ENCODE results near the gene UST. TPM values are rescaled to one million over a fixed set of nuclear protein-coding genes. Genes with fewer than 3 reads are reported as not detected.

The UST gene
- polyA plus RNA-seq, 1 donor from 2014 or later, result 7.5 TPM

- no peak overlapping the region for H3K27ac ChIP-seq (ENCODE audit: low read length)
- H3K9me2 ChIP-seq (ENCODE audit: insufficient read depth, low read length), result no peaks in the 10 kb centered on the region
- no peak overlapping the region for H3K9ac ChIP-seq (ENCODE audit: low read length)
- no peaks in the 10 kb centered on the region for H3K79me2 ChIP-seq (replicated peaks; ENCODE audit: insufficient read depth, low read length)
- H3K4me3 ChIP-seq (ENCODE audit: low read length), result no peak overlapping the region
- H3K36me3 ChIP-seq (ENCODE audit: insufficient read depth, low read length), result no peaks in the 10 kb centered on the region
- H3F3A ChIP-seq (ENCODE audit: insufficient read depth, low read length, poor library complexity, severe bottlenecking), result no peaks in the 10 kb centered on the region
- no peak overlapping the region for H2AFZ ChIP-seq (ENCODE audit: low read depth, low read length)
- no peaks in the 10 kb centered on the region for H3K27me3 ChIP-seq (ENCODE audit: insufficient read depth, low read depth, low read length)
- no peaks in the 10 kb centered on the region for H4K20me1 ChIP-seq (ENCODE audit: insufficient read depth)
- no peaks in the 10 kb centered on the region for H3K9me3 ChIP-seq (ENCODE audit: low read length)
- H3K4me2 ChIP-seq (ENCODE audit: low read length), result no peak overlapping the region
- TF ChIP-seq RAD21 (conservative IDR thresholded peaks at IDR 0.05), result no peak
- TF ChIP-seq TAF1 (IDR thresholded peaks at IDR 0.05; ENCODE audit: low read depth), result no peak
- TF ChIP-seq CTCF (IDR thresholded peaks at IDR 0.05; ENCODE audit: poor library complexity, severe bottlenecking), result no peak
- TF ChIP-seq, protein P1, sequence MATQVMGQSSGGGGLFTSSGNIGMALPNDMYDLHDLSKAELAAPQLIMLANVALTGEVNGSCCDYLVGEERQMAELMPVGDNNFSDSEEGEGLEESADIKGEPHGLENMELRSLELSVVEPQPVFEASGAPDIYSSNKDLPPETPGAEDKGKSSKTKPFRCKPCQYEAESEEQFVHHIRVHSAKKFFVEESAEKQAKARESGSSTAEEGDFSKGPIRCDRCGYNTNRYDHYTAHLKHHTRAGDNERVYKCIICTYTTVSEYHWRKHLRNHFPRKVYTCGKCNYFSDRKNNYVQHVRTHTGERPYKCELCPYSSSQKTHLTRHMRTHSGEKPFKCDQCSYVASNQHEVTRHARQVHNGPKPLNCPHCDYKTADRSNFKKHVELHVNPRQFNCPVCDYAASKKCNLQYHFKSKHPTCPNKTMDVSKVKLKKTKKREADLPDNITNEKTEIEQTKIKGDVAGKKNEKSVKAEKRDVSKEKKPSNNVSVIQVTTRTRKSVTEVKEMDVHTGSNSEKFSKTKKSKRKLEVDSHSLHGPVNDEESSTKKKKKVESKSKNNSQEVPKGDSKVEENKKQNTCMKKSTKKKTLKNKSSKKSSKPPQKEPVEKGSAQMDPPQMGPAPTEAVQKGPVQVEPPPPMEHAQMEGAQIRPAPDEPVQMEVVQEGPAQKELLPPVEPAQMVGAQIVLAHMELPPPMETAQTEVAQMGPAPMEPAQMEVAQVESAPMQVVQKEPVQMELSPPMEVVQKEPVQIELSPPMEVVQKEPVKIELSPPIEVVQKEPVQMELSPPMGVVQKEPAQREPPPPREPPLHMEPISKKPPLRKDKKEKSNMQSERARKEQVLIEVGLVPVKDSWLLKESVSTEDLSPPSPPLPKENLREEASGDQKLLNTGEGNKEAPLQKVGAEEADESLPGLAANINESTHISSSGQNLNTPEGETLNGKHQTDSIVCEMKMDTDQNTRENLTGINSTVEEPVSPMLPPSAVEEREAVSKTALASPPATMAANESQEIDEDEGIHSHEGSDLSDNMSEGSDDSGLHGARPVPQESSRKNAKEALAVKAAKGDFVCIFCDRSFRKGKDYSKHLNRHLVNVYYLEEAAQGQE (IDR thresholded peaks at IDR 0.05; ENCODE audit: borderline replicate concordance), result no peak
- TF ChIP-seq POLR2AphosphoS5 (IDR thresholded peaks at IDR 0.05), result no peak
- TF ChIP-seq EP300 (conservative IDR thresholded peaks at IDR 0.05; ENCODE audit: poor library complexity, severe bottlenecking), result no peak
- no peak for TF ChIP-seq MXI1 (conservative IDR thresholded peaks at IDR 0.05; ENCODE audit: poor library complexity, severe bottlenecking)
- TF ChIP-seq EZH2 (IDR thresholded peaks at IDR 0.05; ENCODE audit: borderline replicate concordance, insufficient read depth, low read length, poor library complexity, severe bottlenecking), result no peak
- no peak for TF ChIP-seq SMC3 (conservative IDR thresholded peaks at IDR 0.05; ENCODE audit: poor library complexity)
Measured at GRCh38 chr6:148967541-148967956, 220.7 kb downstream of the UST start.

GRCh38 chr6:148968771-148969602 is 222.2 kb downstream of the UST start:
- no peak overlapping the region for H2AFZ ChIP-seq (ENCODE audit: low read depth, low read length)
- H3K36me3 ChIP-seq (ENCODE audit: insufficient read depth, low read length), result no peaks in the 10 kb centered on the region
- no peak for TF ChIP-seq MXI1 (conservative IDR thresholded peaks at IDR 0.05; ENCODE audit: poor library complexity, severe bottlenecking)
- TF ChIP-seq EZH2 (IDR thresholded peaks at IDR 0.05; ENCODE audit: borderline replicate concordance, insufficient read depth, low read length, poor library complexity, severe bottlenecking), result no peak
- TF ChIP-seq CTCF (IDR thresholded peaks at IDR 0.05; ENCODE audit: poor library complexity, severe bottlenecking), result no peak
- TF ChIP-seq EP300 (conservative IDR thresholded peaks at IDR 0.05; ENCODE audit: poor library complexity, severe bottlenecking), result no peak
- TF ChIP-seq, protein P1 (IDR thresholded peaks at IDR 0.05; ENCODE audit: borderline replicate concordance), result no peak
- no peak for TF ChIP-seq SMC3 (conservative IDR thresholded peaks at IDR 0.05; ENCODE audit: poor library complexity)
- no peak for TF ChIP-seq POLR2AphosphoS5 (IDR thresholded peaks at IDR 0.05)
- no peak for TF ChIP-seq TAF1 (IDR thresholded peaks at IDR 0.05; ENCODE audit: low read depth)
- TF ChIP-seq RAD21 (conservative IDR thresholded peaks at IDR 0.05), result no peak
- H3K27ac ChIP-seq (ENCODE audit: low read length), result no peak overlapping the region
- no peaks in the 10 kb centered on the region for H3K79me2 ChIP-seq (replicated peaks; ENCODE audit: insufficient read depth, low read length)
- H3K9me3 ChIP-seq (ENCODE audit: low read length), result no peaks in the 10 kb centered on the region
- no peaks in the 10 kb centered on the region for H3K27me3 ChIP-seq (ENCODE audit: insufficient read depth, low read depth, low read length)
- H3K9ac ChIP-seq (ENCODE audit: low read length), result no peak overlapping the region
- no peaks in the 10 kb centered on the region for H3K9me2 ChIP-seq (ENCODE audit: insufficient read depth, low read length)
- H3F3A ChIP-seq (ENCODE audit: insufficient read depth, low read length, poor library complexity, severe bottlenecking), result no peaks in the 10 kb centered on the region
- H3K4me2 ChIP-seq (ENCODE audit: low read length), result no peak overlapping the region
- H4K20me1 ChIP-seq (ENCODE audit: insufficient read depth), result no peaks in the 10 kb centered on the region
- no peak overlapping the region for H3K4me3 ChIP-seq (ENCODE audit: low read length)
